ENCODE data around the gene KRTAP10-7. TPM values are rescaled to one million over a fixed set of nuclear protein-coding genes. Genes with fewer than 3 reads are reported as not detected.

KRTAP10-7 gene
- total RNA-seq, 1 donor from 2014 or later: not detected

DNA sequence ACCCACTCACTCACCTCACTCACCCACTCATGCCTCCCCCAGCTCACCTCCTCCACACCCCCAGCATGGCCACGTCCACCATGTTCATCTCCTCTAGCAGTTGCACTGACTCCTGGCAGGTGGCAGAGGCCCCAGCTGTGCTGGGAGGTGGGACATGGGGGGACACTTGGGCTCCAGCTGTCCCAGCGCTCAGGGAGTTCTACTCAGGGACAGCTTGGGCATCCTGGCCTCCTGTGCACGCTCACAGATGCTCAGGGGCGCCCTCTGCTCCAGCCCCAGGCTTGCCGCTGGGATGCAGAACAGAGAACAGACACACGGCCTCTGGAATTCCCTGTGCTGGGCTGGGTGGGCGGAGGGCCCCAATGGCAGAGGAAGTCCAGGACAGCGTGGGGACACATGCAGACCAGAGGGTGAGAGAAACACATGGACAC is 16.7 kb downstream of the KRTAP10-7 start:
- Histone ChIP-seq H3K4me2 (ENCODE audit: low read length) (no peak overlapping the region), H3K4me3 (ENCODE audit: insufficient read depth, low read depth, low read length) (no peak overlapping the region), H3K9ac (ENCODE audit: low read length) (no peak overlapping the region), H3K27ac (ENCODE audit: low read depth, low read length) (no peak overlapping the region), H2AFZ (ENCODE audit: low read depth, low read length) (no peak overlapping the region), H3K27me3 (ENCODE audit: insufficient read depth, low read length) (no peaks in the 10 kb centered on the region), H3K4me1 (ENCODE audit: insufficient read depth, low read length) (no peaks in the 10 kb centered on the region), H3K36me3 (ENCODE audit: insufficient read depth, low read length) (no peaks in the 10 kb centered on the region), H4K20me1 (ENCODE audit: insufficient read depth, low read length) (no peaks in the 10 kb centered on the region), H3K9me3 (ENCODE audit: insufficient read depth, low read depth, low read length) (peaks cover 3% of the 10 kb centered on the region), H3K79me2 (ENCODE audit: insufficient read depth, low read length) (no peaks in the 10 kb centered on the region)
- TF ChIP-seq, protein P1, sequence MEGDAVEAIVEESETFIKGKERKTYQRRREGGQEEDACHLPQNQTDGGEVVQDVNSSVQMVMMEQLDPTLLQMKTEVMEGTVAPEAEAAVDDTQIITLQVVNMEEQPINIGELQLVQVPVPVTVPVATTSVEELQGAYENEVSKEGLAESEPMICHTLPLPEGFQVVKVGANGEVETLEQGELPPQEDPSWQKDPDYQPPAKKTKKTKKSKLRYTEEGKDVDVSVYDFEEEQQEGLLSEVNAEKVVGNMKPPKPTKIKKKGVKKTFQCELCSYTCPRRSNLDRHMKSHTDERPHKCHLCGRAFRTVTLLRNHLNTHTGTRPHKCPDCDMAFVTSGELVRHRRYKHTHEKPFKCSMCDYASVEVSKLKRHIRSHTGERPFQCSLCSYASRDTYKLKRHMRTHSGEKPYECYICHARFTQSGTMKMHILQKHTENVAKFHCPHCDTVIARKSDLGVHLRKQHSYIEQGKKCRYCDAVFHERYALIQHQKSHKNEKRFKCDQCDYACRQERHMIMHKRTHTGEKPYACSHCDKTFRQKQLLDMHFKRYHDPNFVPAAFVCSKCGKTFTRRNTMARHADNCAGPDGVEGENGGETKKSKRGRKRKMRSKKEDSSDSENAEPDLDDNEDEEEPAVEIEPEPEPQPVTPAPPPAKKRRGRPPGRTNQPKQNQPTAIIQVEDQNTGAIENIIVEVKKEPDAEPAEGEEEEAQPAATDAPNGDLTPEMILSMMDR (IDR thresholded peaks at IDR 0.05; ENCODE audit: insufficient read depth, low read depth, low read length): no peak
- TF ChIP-seq EZH2 (IDR thresholded peaks at IDR 0.05; ENCODE audit: insufficient read depth, low read length): no peak
- FAIRE-seq (no peak), DNase-seq (ENCODE audit: low read depth) (no peak)
- no peaks in the 10 kb centered on the region for H3K4me1 Mint-ChIP-seq (ENCODE audit: low read depth, unreplicated experiment)
- no peak overlapping the region for H3K27ac Mint-ChIP-seq (ENCODE audit: unreplicated experiment)
- no peak overlapping the region for H3K4me3 Mint-ChIP-seq (ENCODE audit: unreplicated experiment)
- peaks cover 25% of the 10 kb centered on the region for H3K9me3 Mint-ChIP-seq (ENCODE audit: unreplicated experiment)
- H3K36me3 Mint-ChIP-seq (ENCODE audit: low read depth, unreplicated experiment): no peaks in the 10 kb centered on the region
- H3K27me3 Mint-ChIP-seq (ENCODE audit: low read depth, unreplicated experiment): peaks cover 19% of the 10 kb centered on the region

DNA sequence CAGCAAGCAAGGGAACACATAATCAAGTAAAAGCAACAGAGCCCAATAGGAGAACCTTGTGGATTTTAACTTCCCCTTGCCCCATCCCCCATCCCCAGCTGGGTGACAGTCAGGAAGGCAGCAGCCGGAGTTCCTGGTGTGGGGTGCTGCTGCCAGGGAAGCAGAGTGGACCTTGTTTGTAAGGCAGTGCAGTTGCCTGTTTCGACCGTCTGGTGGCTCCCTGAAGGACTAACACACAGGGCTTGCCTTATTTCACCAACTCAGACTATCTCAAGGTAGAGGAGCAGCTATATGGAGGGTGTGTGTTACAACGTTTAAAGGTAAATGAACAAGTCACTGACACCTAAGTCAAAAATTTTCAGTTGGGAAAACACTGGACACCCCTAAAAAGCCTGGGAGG is 18.1 kb downstream of the KRTAP10-7 start:
- DNase-seq (ENCODE audit: low read depth): peak; percentile 2
- H3K4me3 Mint-ChIP-seq (ENCODE audit: unreplicated experiment): no peak overlapping the region
- Histone ChIP-seq H3K9ac (ENCODE audit: low read length) (no peak overlapping the region), H3K9me3 (ENCODE audit: insufficient read depth, low read depth, low read length) (peaks cover 4% of the 10 kb centered on the region), H3K4me2 (ENCODE audit: low read length) (no peak overlapping the region), H3K79me2 (ENCODE audit: insufficient read depth, low read length) (no peaks in the 10 kb centered on the region), H3K27ac (ENCODE audit: low read depth, low read length) (no peak overlapping the region), H4K20me1 (ENCODE audit: insufficient read depth, low read length) (no peaks in the 10 kb centered on the region), H2AFZ (ENCODE audit: low read depth, low read length) (no peak overlapping the region), H3K36me3 (ENCODE audit: insufficient read depth, low read length) (no peaks in the 10 kb centered on the region), H3K4me3 (ENCODE audit: insufficient read depth, low read depth, low read length) (no peak overlapping the region), H3K27me3 (ENCODE audit: insufficient read depth, low read length) (no peaks in the 10 kb centered on the region), H3K4me1 (ENCODE audit: insufficient read depth, low read length) (no peaks in the 10 kb centered on the region)
- H3K36me3 Mint-ChIP-seq (ENCODE audit: low read depth, unreplicated experiment): no peaks in the 10 kb centered on the region
- H3K27me3 Mint-ChIP-seq (ENCODE audit: low read depth, unreplicated experiment): peaks cover 13% of the 10 kb centered on the region
- FAIRE-seq: no peak
- TF ChIP-seq, protein P1 (IDR thresholded peaks at IDR 0.05; ENCODE audit: insufficient read depth, low read depth, low read length): no peak
- TF ChIP-seq EZH2 (IDR thresholded peaks at IDR 0.05; ENCODE audit: insufficient read depth, low read length): no peak
- H3K9me3 Mint-ChIP-seq (ENCODE audit: unreplicated experiment): peaks cover 29% of the 10 kb centered on the region
- no peaks in the 10 kb centered on the region for H3K4me1 Mint-ChIP-seq (ENCODE audit: low read depth, unreplicated experiment)
- H3K27ac Mint-ChIP-seq (ENCODE audit: unreplicated experiment): peak overlapping the region; percentile 20

DNA sequence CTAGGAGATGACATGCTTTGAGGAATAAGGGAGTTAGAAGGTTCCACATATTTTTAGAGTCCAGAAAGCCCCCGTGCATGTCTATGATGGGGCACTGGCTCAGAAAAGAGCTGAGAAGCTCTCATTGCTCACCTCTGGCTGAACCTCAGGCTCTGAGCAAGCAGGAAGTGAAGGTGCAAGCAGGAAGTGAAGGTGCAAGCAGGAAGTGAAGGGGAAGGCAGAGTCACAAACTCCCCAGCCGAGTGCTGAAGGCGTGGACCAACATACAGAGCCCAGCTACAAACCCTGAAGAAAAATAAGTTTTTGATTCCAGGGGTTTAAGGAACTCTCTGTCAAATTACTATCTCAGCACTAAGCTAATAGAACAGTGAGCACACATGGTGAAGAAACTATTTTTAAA is 18.5 kb downstream of the KRTAP10-7 start:
- Histone ChIP-seq H3K27ac (ENCODE audit: low read depth, low read length) (no peak overlapping the region), H3K4me3 (ENCODE audit: insufficient read depth, low read depth, low read length) (no peak overlapping the region), H2AFZ (ENCODE audit: low read depth, low read length) (no peak overlapping the region), H3K9ac (ENCODE audit: low read length) (no peak overlapping the region), H3K36me3 (ENCODE audit: insufficient read depth, low read length) (no peaks in the 10 kb centered on the region), H3K79me2 (ENCODE audit: insufficient read depth, low read length) (no peaks in the 10 kb centered on the region), H3K9me3 (ENCODE audit: insufficient read depth, low read depth, low read length) (peaks cover 4% of the 10 kb centered on the region), H4K20me1 (ENCODE audit: insufficient read depth, low read length) (no peaks in the 10 kb centered on the region), H3K27me3 (ENCODE audit: insufficient read depth, low read length) (no peaks in the 10 kb centered on the region), H3K4me2 (ENCODE audit: low read length) (no peak overlapping the region), H3K4me1 (ENCODE audit: insufficient read depth, low read length) (no peaks in the 10 kb centered on the region)
- H3K9me3 Mint-ChIP-seq (ENCODE audit: unreplicated experiment): peaks cover 32% of the 10 kb centered on the region
- peaks cover 13% of the 10 kb centered on the region for H3K27me3 Mint-ChIP-seq (ENCODE audit: low read depth, unreplicated experiment)
- no peaks in the 10 kb centered on the region for H3K36me3 Mint-ChIP-seq (ENCODE audit: low read depth, unreplicated experiment)
- H3K4me3 Mint-ChIP-seq (ENCODE audit: unreplicated experiment): no peak overlapping the region
- no peak overlapping the region for H3K27ac Mint-ChIP-seq (ENCODE audit: unreplicated experiment)
- no peak for DNase-seq (ENCODE audit: low read depth)
- no peak for FAIRE-seq
- H3K4me1 Mint-ChIP-seq (ENCODE audit: low read depth, unreplicated experiment): no peaks in the 10 kb centered on the region
- TF ChIP-seq, protein P1 (IDR thresholded peaks at IDR 0.05; ENCODE audit: insufficient read depth, low read depth, low read length): no peak
- TF ChIP-seq EZH2 (IDR thresholded peaks at IDR 0.05; ENCODE audit: insufficient read depth, low read length): no peak

All from astrocyte (in vitro differentiated cells and primary cell).